ENCODE measurements around the gene RND1. TPM values are rescaled to one million over a fixed set of nuclear protein-coding genes. Genes with fewer than 3 reads are reported as not detected.

The RND1 gene
- total and polyA plus RNA-seq, 2 of the 13 experiments (the other 11 are each of a cell fraction or from before 2014, with no cell fraction given), result 1.8 to 1.9 TPM

- no peak for TF ChIP-seq ZNF615 (CRISPR knock-in tag; IDR thresholded peaks at IDR 0.05; ENCODE audit: borderline replicate concordance)
Observed at GRCh38 chr12:48815126-48816110, 50.3 kb downstream of the RND1 start (continued).

GRCh38 chr12:48814262-48815125 lies 51.2 kb downstream of the RND1 start:
- DNase-seq (ENCODE audit: low spot score), result peak; percentile 42
- CTCF ChIA-PET (ENCODE audit: low intra/inter-chr PET ratio, low total read pairs), result interaction anchor here (1.4 to 2.5 kb wide), 2 partner anchors 18 to 61 kb away, joined by 7 to 9 read pairs; no protein-coding TSS in a partner anchor
- no peak overlapping the region for H3K27ac ChIP-seq (ENCODE audit: extremely low read length, insufficient read depth, low read length)
- POLR2A ChIA-PET, result interaction anchor here (0.7 to 1.8 kb wide), 6 partner anchors 12 to 53 kb away, joined by 4 to 7 read pairs (median 5); partner anchors contain the start of genes ADCY6 and DDX23
- peaks cover 57% of the 10 kb centered on the region for H3K4me1 ChIP-seq (ENCODE audit: insufficient read depth, low read length)
- peak overlapping the region; percentile 34 for H3K9ac ChIP-seq (ENCODE audit: insufficient read depth, low read depth, low read length)
- intact Hi-C loops (cut with micrococcal nuclease; ENCODE audit: unreplicated experiment) (no loop called here), in situ Hi-C loops (cut with HindIII; ENCODE audit: extremely low pct_ligation_motif_present, low pct_unique_long_range_greater_than_20kb) (no loop called here)
- H3K4me3 ChIP-seq (replicated peaks in 1 of 3; ENCODE audit: insufficient read depth in 1 of 3, low read depth in 2 of 3, low read length in 3 of 3), result peak overlapping the region; percentile 60 to 76 (median 72)
- no peak for FAIRE-seq
- H3K4me2 ChIP-seq (ENCODE audit: low read depth, low read length), result peak overlapping the region; percentile 94
- no peaks in the 10 kb centered on the region for H3K79me2 ChIP-seq (ENCODE audit: insufficient read depth, low read length)
- WGBS (ENCODE audit: low lambda C conversion rate), result 10% methylated on average over 15 of the region's 70 CpGs
- H3K27me3 ChIP-seq (ENCODE audit: control insufficient read depth in 1 of 2, insufficient read depth in 2 of 2, low read length in 2 of 2), result peaks cover 8 to 56% of the 10 kb centered on the region in 2 experiments
- H4K20me1 ChIP-seq (ENCODE audit: insufficient read depth, low read length), result 0 out of 2 replicates have a peak, but pooled peaks cover 3% of the 10 kb centered on the region
- no peaks in the 10 kb centered on the region for H3K9me3 ChIP-seq (ENCODE audit: low read length)
- no TSS peak for BruUV-seq (replicated peaks)
- peak; percentile 84 for ATAC-seq
- no peak overlapping the region for H2AFZ ChIP-seq (ENCODE audit: low read length)
- H3K36me3 ChIP-seq (replicated peaks in 1 of 2; ENCODE audit: control insufficient read depth in 1 of 2, insufficient read depth in 2 of 2, low read length in 2 of 2), result no peaks in the 10 kb centered on the region
- peak; percentile 66; the same call in 1 of the 2 replicates for TF ChIP-seq HDAC1 (CRISPR knock-in tag; IDR thresholded peaks at IDR 0.05)
- peak; percentile 64 for TF ChIP-seq ZBTB7B (CRISPR knock-in tag; IDR thresholded peaks at IDR 0.05)
- no peak for TF ChIP-seq HCFC1 (IDR thresholded peaks at IDR 0.05; ENCODE audit: low read depth, low read length)
- TF ChIP-seq MBNL3 (CRISPR knock-in tag; conservative IDR thresholded peaks at IDR 0.05), result no peak
- TF ChIP-seq ZNF644 (CRISPR knock-in tag; IDR thresholded peaks at IDR 0.05; ENCODE audit: low read depth), result no peak
- peak; percentile 85; the same call in 1 of the 2 replicates for TF ChIP-seq ZNF839 (CRISPR knock-in tag; IDR thresholded peaks at IDR 0.05; ENCODE audit: borderline replicate concordance)
- TF ChIP-seq ZNF674 (CRISPR knock-in tag; IDR thresholded peaks at IDR 0.05; ENCODE audit: low read depth), result no peak
- TF ChIP-seq ZNF766 (CRISPR knock-in tag; IDR thresholded peaks at IDR 0.05; ENCODE audit: borderline replicate concordance), result 0 out of 2 replicates have a peak, but pooled peaks have one; percentile 57
- no peak for TF ChIP-seq ZNF282 (IDR thresholded peaks at IDR 0.05; ENCODE audit: partially characterized antibody)
- peak; percentile 62 for TF ChIP-seq PATZ1 (CRISPR knock-in tag; IDR thresholded peaks at IDR 0.05)
- TF ChIP-seq MIER3 (CRISPR knock-in tag; IDR thresholded peaks at IDR 0.05; ENCODE audit: borderline replicate concordance), result no peak
- TF ChIP-seq MXD4 (CRISPR knock-in tag; IDR thresholded peaks at IDR 0.05), result peak; percentile 50; the same call in 1 of the 2 replicates
- peak; percentile 72; the same call in 1 of the 2 replicates for TF ChIP-seq EEA1 (CRISPR knock-in tag; IDR thresholded peaks at IDR 0.05; ENCODE audit: borderline replicate concordance)
- TF ChIP-seq ELF3 (CRISPR knock-in tag; IDR thresholded peaks at IDR 0.05), result peak; percentile 46; the same call in 1 of the 2 replicates
- peak; percentile 75; the same call in 1 of the 2 replicates for TF ChIP-seq MTA1 (CRISPR knock-in tag; IDR thresholded peaks at IDR 0.05; ENCODE audit: borderline replicate concordance)
- TF ChIP-seq GFI1 (CRISPR knock-in tag; IDR thresholded peaks at IDR 0.05; ENCODE audit: borderline replicate concordance), result 0 out of 2 replicates have a peak, but pooled peaks have one; percentile 35
- 0 out of 2 replicates have a peak, but pooled peaks have one; percentile 10 for TF ChIP-seq ZNF138 (CRISPR knock-in tag; IDR thresholded peaks at IDR 0.05; ENCODE audit: low read depth)
- 0 out of 2 replicates have a peak, but pooled peaks have one; percentile 15 for TF ChIP-seq ZBTB38 (CRISPR knock-in tag; IDR thresholded peaks at IDR 0.05)

Data from HepG2 (cell line).